Spleen (tissue), 11 donors: ENCODE measurements around the gene SNX30. TPM values are rescaled to one million over a fixed set of nuclear protein-coding genes. Genes with fewer than 3 reads are reported as not detected.

ENCODE experiments used
- DNase-seq: peaks from one replicate; pipeline ENCODE4 v3.0.0-alpha.2; 2020
- H3K27ac ChIP-seq, 8 donors: fragments of 200-600 bp; sonication (generic) in 7 of 8; 1 replicate in 4 of 8; 2 replicates in 4 of 8; pipeline versions ENCODE4 v1.5.0 to v1.8.0; 2016 to 2021; ENCODE audit warnings: inconsistent platforms in 4 of 8, mild to moderate bottlenecking in 4 of 8, moderate library complexity in 1 of 8
- H3K27me3 ChIP-seq, 7 donors: fragments of 200-600 bp; sonication (generic) in 6 of 7; replicated peaks in 1 of 7; 1 replicate in 4 of 7; 2 replicates in 3 of 7; pipeline versions ENCODE4 v1.5.0 to v1.8.0; 2016 to 2021; ENCODE audit warnings: inconsistent platforms in 3 of 7, mild to moderate bottlenecking in 1 of 7
- H3K36me3 ChIP-seq, 6 donors: fragments of 200-600 bp; sonication (generic) in 5 of 6; 1 replicate in 4 of 6; 2 replicates in 2 of 6; pipeline versions ENCODE4 v1.5.0 to v1.8.0; 2016 to 2021; ENCODE audit warnings: inconsistent platforms in 2 of 6
- H3K4me1 ChIP-seq, 6 donors: fragments of 200-600 bp; sonication (generic) in 5 of 6; 1 replicate in 3 of 6; 2 replicates in 3 of 6; pipeline versions ENCODE4 v1.5.0 to v1.8.0; 2016 to 2021; ENCODE audit warnings: inconsistent platforms in 3 of 6
- H3K4me3 ChIP-seq, 8 donors: fragments of 200-600 bp; sonication (generic) in 7 of 8; 1 replicate in 4 of 8; 2 replicates in 4 of 8; pipeline versions ENCODE4 v1.5.0 to v1.8.0; 2016 to 2021; ENCODE audit warnings: inconsistent platforms in 4 of 8, mild to moderate bottlenecking in 4 of 8, moderate library complexity in 2 of 8
- H3K9me3 ChIP-seq, 8 donors: fragments of 200-600 bp; sonication (generic) in 7 of 8; 1 replicate in 4 of 8; 2 replicates in 4 of 8; pipeline versions ENCODE4 v1.5.0 to v1.8.0; 2016 to 2021; ENCODE audit warnings: inconsistent platforms in 4 of 8
- CTCF ChIP-seq, 11 experiments: fragments of 200-600 bp in 7 of 11; fragments of 450-650 bp in 4 of 11; sonication (generic) in 4 of 11; IDR thresholded peaks in 8 of 11; conservative IDR thresholded peaks in 3 of 11; 1 replicate in 7 of 11; 2 replicates in 4 of 11; pipeline versions ENCODE4 v1.4.0 to v1.8.0; 2016 to 2021; ENCODE audit warnings: antibody characterized with exemption in 11 of 11, inconsistent platforms in 4 of 11, mild to moderate bottlenecking in 1 of 11
- POLR2A ChIP-seq, 3 donors: fragments of 450-650 bp; IDR thresholded peaks; one replicate each; pipeline ENCODE4 v1.5.1; 2017; ENCODE audit warnings: antibody characterized with exemption in 3 of 3, mild to moderate bottlenecking in 1 of 3
- POLR2AphosphoS5 ChIP-seq, 3 donors: sonication (generic); formaldehyde crosslinking; IDR thresholded peaks; one replicate each; pipeline ENCODE4 v1.5.1; 2017; ENCODE audit warnings: antibody characterized with exemption in 3 of 3
- WGBS, 5 donors: extraction: QIAGEN DNeasy Blood & Tissue Kit in 3 of 5; methylation state at CpG; one replicate each; pipeline versions ENCODE4 v1.1.5 to v1.1.7; 2013 to 2018; 5-methylcytosine and 5-hydroxymethylcytosine counted together
- intact Hi-C: fragments of 100-400 bp; cut with DNase I; formaldehyde crosslinking; loops from one replicate; pipeline ENCODE4 v1.15.0; 2023; ENCODE audit warnings: low total_unique reads
- polyA plus RNA-seq, 3 donors: library from polyadenylated mRNA; stranded (reverse); fragments of 200-250 nt; gene quantifications; one replicate each; pipeline ENCODE4 v1.2.1, GENCODE V29; 2013
- total RNA-seq, 7 donors: library from RNA; depleted of rRNA in 3 of 7; stranded (reverse); fragments of >200 nt in 3 of 7; fragmentation: NEBNext Ultra II Directional in 4 of 7; extraction: Animal tissue kit (Norgen Biotek cat#: 25700) in 4 of 7; gene quantifications; one replicate each; pipeline versions ENCODE4 v1.1.0 to v1.2.1, GENCODE V29; 2016 to 2021
- donor health status: healthy with polysubstance abuse.
- donor health status: DM: no; HTN: no; CAD: no; lungs with moderate emphysema.
- donor health status: DM: no; HTN: no; CAD: no.
- donor health status: Bipolar disorder and iron deficiency.
- donor health status: healthy.
- donor health status: DM: no; HTN: no; CAD: no.
- donor health status: DM: yes; HTN: yes; CAD: no.

Gene SNX30
- total and polyA plus RNA-seq, 10 donors = 1.2 to 23.3 (median 14.6) TPM

GRCh38 chr9:112868461-112868860 is 117.9 kb downstream of the SNX30 start:
- 93 to 97% (median 93%) methylated on average over 10 of the region's 10 CpGs for WGBS, 5 donors
- DNase-seq = no peak
- Histone ChIP-seq H3K4me1 (peaks cover 4 to 38% (median 10%) of the 10 kb centered on the region in 6 donors), H3K27ac (no peak overlapping the region), H3K27me3 (no peaks in the 10 kb centered on the region), H3K36me3 (peaks cover 0 to 52% (median 13%) of the 10 kb centered on the region in 6 donors), H3K9me3 (no peaks in the 10 kb centered on the region), H3K4me3 (no peak overlapping the region)
- TF ChIP-seq CTCF (IDR thresholded peaks at IDR 0.05 in 8 of 11, conservative IDR thresholded peaks at IDR 0.05 in 3 of 11) (no peak), POLR2A (IDR thresholded peaks at IDR 0.05) (no peak), POLR2AphosphoS5 (IDR thresholded peaks at IDR 0.05) (no peak)
- intact Hi-C loops = no loop called here

GRCh38 chr9:112869041-112869529 is 118.5 kb downstream of the SNX30 start:
- Histone ChIP-seq H3K4me1 (peaks cover 0 to 32% (median 3%) of the 10 kb centered on the region in 6 donors), H3K4me3 (no peak overlapping the region), H3K36me3 (peaks cover 0 to 52% (median 13%) of the 10 kb centered on the region in 6 donors), H3K9me3 (no peaks in the 10 kb centered on the region), H3K27ac (peak overlapping the region in 1 of 8 donors; percentile 16), H3K27me3 (no peaks in the 10 kb centered on the region)
- no peak for TF ChIP-seq POLR2AphosphoS5 (IDR thresholded peaks at IDR 0.05)
- no peak for TF ChIP-seq CTCF (IDR thresholded peaks at IDR 0.05 in 8 of 11, conservative IDR thresholded peaks at IDR 0.05 in 3 of 11)
- no peak for TF ChIP-seq POLR2A (IDR thresholded peaks at IDR 0.05)
- 43 to 64% (median 55%) methylated on average over 8 of the region's 8 CpGs for WGBS, 5 donors
- peak; percentile 28 for DNase-seq
- intact Hi-C loops = no loop called here

GRCh38 chr9:112869917-112870316 is 119.4 kb downstream of the SNX30 start:
- Histone ChIP-seq H3K27me3 (no peaks in the 10 kb centered on the region), H3K36me3 (peaks cover 0 to 53% (median 13%) of the 10 kb centered on the region in 6 donors), H3K9me3 (no peaks in the 10 kb centered on the region), H3K4me3 (no peak overlapping the region), H3K4me1 (peaks cover 0 to 25% (median 0%) of the 10 kb centered on the region in 6 donors), H3K27ac (no peak overlapping the region)
- TF ChIP-seq CTCF (IDR thresholded peaks at IDR 0.05 in 8 of 11, conservative IDR thresholded peaks at IDR 0.05 in 3 of 11) = no peak
- no peak for TF ChIP-seq POLR2A (IDR thresholded peaks at IDR 0.05)
- no peak for TF ChIP-seq POLR2AphosphoS5 (IDR thresholded peaks at IDR 0.05)
- 92 to 97% (median 94%) methylated on average over 5 of the region's 5 CpGs for WGBS, 5 donors
- DNase-seq = no peak
- intact Hi-C loops = no loop called here

GRCh38 chr9:112870556-112870955 is 120.0 kb downstream of the SNX30 start:
- Histone ChIP-seq H3K9me3 (no peaks in the 10 kb centered on the region), H3K27ac (no peak overlapping the region)
- 82 to 98% (median 90%) methylated on average over 6 of the region's 6 CpGs for WGBS, 5 donors

More at GRCh38 chr9:112870556-112870955, 120.0 kb downstream of the SNX30 start:
- no peak for DNase-seq
- Histone ChIP-seq H3K4me3 (no peak overlapping the region), H3K4me1 (peaks cover 0 to 25% (median 0%) of the 10 kb centered on the region in 6 donors), H3K36me3 (peaks cover 0 to 60% (median 13%) of the 10 kb centered on the region in 6 donors), H3K27me3 (no peaks in the 10 kb centered on the region)
- no peak for TF ChIP-seq CTCF (IDR thresholded peaks at IDR 0.05 in 8 of 11, conservative IDR thresholded peaks at IDR 0.05 in 3 of 11)
- TF ChIP-seq POLR2A (IDR thresholded peaks at IDR 0.05) = no peak
- no peak for TF ChIP-seq POLR2AphosphoS5 (IDR thresholded peaks at IDR 0.05)
- intact Hi-C loops = no loop called here
